Epithelial cell of esophagus (primary cell): ENCODE results near the gene CNTN5.

Experiments used
- DNase-seq: peaks from one replicate; pipeline ENCODE4 v3.0.0; 2010; ENCODE audit warnings: low read depth
- H3K4me3 ChIP-seq: 2 replicates; pipeline ENCODE4 v1.5.1; 2011; ENCODE audit warnings: mild to moderate bottlenecking, low read length, control low read depth
- TF ChIP-seq, protein P1 (sequence below): IDR thresholded peaks from 2 replicates; pipeline ENCODE4 v1.5.1; 2011; ENCODE audit warnings: low read depth, mild to moderate bottlenecking, low read length, control low read depth, inconsistent platforms; ENCODE audit not compliant: insufficient read depth; ENCODE audit errors: missing control alignments

CNTN5 gene

DNA sequence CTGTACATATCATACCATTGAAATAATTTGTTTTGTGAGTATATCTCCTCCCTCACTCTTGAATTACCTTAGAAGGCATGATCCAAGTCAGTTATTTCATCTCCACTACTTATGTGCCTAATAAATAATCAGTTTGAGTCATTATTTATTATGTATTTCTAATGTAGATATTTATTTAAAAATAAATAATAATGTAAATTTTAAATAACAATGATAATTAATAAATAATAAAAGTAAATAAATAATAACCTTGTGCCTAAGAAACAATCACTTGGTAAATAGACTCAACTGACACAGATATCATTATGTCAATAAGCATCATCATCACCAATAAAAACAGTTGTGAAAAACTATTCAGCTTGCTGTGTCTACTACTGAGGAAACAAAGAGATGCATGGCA, 213.8 kb downstream of the CNTN5 start:
- DNase-seq, result no peak
- H3K4me3 ChIP-seq, result no peak overlapping the region
- TF ChIP-seq, protein P1, sequence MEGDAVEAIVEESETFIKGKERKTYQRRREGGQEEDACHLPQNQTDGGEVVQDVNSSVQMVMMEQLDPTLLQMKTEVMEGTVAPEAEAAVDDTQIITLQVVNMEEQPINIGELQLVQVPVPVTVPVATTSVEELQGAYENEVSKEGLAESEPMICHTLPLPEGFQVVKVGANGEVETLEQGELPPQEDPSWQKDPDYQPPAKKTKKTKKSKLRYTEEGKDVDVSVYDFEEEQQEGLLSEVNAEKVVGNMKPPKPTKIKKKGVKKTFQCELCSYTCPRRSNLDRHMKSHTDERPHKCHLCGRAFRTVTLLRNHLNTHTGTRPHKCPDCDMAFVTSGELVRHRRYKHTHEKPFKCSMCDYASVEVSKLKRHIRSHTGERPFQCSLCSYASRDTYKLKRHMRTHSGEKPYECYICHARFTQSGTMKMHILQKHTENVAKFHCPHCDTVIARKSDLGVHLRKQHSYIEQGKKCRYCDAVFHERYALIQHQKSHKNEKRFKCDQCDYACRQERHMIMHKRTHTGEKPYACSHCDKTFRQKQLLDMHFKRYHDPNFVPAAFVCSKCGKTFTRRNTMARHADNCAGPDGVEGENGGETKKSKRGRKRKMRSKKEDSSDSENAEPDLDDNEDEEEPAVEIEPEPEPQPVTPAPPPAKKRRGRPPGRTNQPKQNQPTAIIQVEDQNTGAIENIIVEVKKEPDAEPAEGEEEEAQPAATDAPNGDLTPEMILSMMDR, result no peak

DNA sequence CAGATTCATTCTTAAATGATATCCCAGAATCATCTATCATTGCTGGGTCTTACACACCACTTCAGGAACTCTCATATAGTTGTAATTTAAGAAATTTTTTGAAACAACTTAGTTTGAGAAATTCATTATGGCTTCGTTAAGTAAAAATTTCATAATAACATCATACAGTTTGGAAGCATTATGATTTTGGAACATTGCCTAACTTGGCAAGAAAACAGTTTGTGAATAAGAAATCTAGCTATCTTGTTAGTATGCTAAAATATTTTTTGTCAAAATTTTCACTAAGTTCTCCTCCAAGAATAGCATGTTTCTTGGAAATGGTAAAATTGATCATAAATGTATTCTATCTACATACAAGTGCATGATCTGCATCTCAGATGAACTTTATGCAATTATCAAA, 217.7 kb downstream of the CNTN5 start:
- DNase-seq, result no peak

DNA sequence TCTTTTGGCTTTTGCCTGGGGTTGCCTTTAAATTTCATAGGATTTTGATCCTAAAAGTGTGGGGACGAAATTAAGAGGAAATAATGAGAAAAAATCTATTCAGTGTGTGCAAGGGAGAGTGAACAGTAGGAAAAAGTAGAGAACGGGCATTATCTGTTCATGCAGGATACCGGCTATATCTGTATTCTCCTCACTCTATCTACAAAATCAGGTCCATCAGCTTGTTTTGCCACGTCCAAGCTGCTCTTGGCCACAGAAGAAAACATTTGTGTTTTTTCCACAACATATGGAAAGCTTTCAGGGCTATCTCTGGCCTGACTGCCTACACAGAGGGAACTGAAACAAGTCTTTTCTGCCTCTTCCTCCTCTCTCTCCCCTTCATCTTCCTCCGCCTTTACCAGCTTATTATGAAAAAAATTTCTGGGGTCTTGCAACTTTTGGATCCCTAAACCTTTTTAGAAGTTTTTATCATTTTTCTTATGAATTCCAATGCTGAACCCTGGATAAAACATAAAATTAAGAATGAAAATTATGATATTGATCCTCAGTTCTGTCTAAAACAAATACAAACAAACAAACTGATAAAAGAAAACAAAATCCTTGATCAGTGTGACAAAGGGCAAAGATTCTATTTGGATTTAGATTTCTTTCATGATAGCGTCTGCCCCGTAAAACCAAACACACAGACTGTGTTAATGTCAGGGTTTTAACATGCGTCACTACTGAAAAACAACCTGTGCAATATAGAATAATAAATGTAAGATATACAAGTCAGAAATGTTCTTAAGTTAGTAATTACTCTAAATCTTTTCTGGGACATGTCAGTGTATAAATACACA, 219.7 kb downstream of the CNTN5 start:
- H3K4me3 ChIP-seq, result no peak overlapping the region
- no peak for DNase-seq
- TF ChIP-seq, protein P1, result no peak

More for the DNA sequence above, 217.7 kb downstream of the CNTN5 start:
- TF ChIP-seq, protein P1, result no peak
- no peak overlapping the region for H3K4me3 ChIP-seq

DNA sequence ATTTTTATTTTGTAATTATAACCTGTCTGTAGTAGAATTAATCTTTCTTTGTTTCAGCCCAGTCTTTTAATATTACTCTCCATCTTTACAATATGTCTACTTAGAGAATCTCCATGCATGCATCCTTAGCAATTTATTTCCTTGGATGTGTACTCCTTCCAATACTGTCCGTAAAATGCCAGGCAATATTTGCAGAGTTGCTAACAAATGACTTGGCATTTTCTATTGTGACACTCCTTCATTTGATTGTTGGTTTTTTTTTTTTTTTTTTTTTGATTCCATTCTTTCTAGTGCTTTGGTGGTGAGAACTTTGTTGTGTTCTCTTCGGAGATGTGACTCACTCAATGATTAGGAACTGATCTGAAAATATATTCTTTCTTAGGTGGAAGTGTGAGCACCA, 220.3 kb downstream of the CNTN5 start:
- no peak for DNase-seq
- H3K4me3 ChIP-seq, result no peak overlapping the region
- TF ChIP-seq, protein P1, result no peak

DNA sequence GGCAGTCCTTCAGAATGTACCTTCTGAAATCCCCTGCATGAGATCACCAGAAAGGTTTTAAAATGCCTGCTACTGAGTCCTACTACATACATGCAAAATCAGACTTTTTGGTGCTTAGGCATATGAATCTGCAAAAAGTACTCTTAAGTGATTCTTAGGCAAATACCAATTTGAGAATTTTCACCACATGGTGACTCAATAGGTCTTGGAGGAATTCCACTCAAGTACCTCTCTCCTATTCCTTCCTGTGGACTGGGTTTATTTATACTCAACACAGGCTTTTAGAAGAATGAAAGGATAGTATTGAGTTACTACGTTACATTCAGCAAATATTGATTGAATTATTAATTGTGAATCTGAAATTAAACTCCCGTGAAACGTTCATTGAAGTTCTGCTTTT, 223.9 kb downstream of the CNTN5 start:
- DNase-seq, result no peak
- no peak overlapping the region for H3K4me3 ChIP-seq
- TF ChIP-seq, protein P1, result no peak

DNA sequence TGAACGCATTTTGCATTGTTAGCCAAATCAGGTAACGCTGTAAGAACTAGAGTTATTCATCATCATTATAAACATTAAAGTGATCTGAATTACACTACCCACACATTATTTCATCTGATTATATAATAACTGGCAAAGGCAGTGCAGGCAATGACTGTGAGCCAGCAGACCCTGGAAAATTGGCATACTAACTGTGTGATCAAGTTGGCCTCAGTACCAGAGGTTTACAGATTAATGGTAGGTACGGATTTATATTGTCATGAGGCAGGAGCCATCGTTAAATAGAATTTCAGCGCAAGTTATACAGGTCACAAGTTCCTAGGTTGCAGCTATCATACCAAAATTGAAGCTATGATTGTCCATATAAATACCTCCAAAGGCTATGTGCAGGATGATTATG, 225.4 kb downstream of the CNTN5 start:
- DNase-seq, result no peak
- H3K4me3 ChIP-seq, result no peak overlapping the region
- TF ChIP-seq, protein P1, result no peak

DNA sequence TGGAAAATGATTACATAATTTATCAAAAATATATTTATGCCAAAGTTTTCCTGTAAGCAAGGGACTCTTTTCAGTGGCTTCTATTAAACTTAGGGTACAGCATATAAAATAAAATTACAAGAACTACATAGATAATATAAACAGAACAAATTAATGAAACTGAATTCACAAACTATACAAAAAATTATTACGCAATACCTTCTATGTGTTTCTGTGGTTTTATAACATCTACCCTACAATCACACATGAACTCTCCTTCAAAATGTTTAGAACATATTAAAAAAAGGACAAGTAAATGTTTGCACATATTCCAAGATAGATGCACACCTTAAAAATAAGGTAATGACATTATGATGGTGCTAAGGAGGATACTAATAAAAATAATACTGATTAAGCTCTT, 235.9 kb downstream of the CNTN5 start:
- DNase-seq, result no peak
- no peak overlapping the region for H3K4me3 ChIP-seq
- TF ChIP-seq, protein P1, result no peak
